ENCODE results near the gene CSTF2. TPM values are rescaled to one million over a fixed set of nuclear protein-coding genes. Genes with fewer than 3 reads are reported as not detected.
A peak's percentile ranks its signal among the peaks of the same experiment; 100 is the strongest.

The CSTF2 gene
- total RNA-seq, 1 experiment from 2014 or later: 46.7 TPM

- DNase-seq (ENCODE audit: low spot score): peak; percentile 15
- in situ Hi-C loops (cut with HindIII; ENCODE audit: low sequenced_read_pairs): no loop called here
Observed at GRCh38 chrX:100864657-100865391, 44.6 kb downstream of the CSTF2 start.

GRCh38 chrX:100868273-100868672 is 48.1 kb downstream of the CSTF2 start:
- in situ Hi-C loops (cut with HindIII; ENCODE audit: low sequenced_read_pairs): no loop called here

GRCh38 chrX:100870527-100870926 is 50.3 kb downstream of the CSTF2 start:
- in situ Hi-C loops (cut with HindIII; ENCODE audit: low sequenced_read_pairs): no loop called here
- DNase-seq (ENCODE audit: low spot score): no peak

More at GRCh38 chrX:100868273-100868672, 48.1 kb downstream of the CSTF2 start:
- no peak for DNase-seq (ENCODE audit: low spot score)

DNA sequence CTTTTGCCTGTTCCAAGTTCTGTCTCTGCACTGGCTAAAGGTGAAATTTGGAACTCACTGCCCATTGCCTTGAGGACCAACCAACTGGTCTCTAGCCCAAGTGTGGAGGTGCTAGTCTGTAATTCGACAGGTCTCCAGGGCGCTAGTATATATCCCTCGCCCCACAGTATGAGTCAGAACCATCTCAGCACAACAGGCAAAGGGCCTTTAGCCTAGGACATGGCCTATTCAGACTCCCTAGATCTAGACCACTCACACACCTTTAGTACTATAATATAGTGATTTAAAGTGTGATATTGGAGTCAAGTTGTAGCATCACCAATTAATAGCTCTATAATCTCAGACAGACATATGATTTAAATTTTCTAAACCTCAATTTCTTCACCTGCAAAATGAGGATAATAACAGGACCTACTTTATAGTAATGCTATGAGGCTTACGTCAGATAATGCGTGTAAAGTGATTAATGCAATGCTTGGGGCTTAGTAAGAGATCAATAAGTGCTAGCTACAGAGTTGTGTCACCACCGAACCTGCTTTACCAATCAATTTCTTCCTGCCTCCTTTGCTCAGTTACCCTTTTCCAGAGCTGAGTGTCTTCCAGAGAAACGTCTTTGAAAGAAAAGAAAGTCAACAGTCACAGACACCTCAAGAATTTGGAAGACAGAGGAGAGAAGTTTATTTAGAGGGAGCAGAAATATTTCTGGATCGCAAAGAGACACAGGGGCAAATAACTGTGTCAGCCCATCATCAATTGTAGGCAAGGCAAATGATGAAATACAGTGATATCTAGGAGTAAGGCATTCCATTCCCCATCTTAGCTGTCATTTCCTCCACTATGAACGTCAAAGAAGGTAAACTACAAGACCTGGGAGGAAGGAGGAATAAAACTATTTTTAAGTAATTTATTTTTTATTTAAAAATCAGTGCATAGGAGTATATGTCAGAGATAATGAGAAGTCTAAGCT is 51.7 kb downstream of the CSTF2 start:
- in situ Hi-C loops (cut with HindIII; ENCODE audit: low sequenced_read_pairs): no loop called here
- DNase-seq (ENCODE audit: low spot score): no peak

- DNase-seq (ENCODE audit: low spot score): no peak
- in situ Hi-C loops (cut with HindIII; ENCODE audit: low sequenced_read_pairs): no loop called here
Observed at GRCh38 chrX:100874325-100874724, 54.1 kb downstream of the CSTF2 start, which contains the start of gene NOX1. TSS of gene NOX1 (minus strand) at chrX:100874359. CDS start at chrX:100874139, 220 bp downstream.

DNA sequence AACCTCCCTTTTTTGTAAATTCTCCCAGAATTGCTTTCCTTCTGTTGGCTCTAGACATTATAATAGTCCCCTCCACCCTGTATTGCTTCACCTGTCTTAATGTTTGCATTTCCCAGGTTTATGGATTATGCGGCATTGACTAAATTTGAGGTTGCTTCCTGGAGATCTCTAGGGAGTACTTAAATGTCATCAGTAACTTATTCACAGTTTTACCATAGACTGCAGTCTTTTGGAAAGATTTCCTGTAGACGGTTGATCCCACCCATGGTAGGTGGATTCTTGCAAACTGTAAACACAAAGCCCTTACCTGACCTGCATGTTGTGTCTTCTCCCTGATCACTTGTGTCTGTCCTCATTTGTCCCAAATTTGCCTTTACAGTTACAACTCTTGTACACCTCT is 60.2 kb downstream of the CSTF2 start:
- DNase-seq (ENCODE audit: low spot score): no peak
- in situ Hi-C loops (cut with HindIII; ENCODE audit: low sequenced_read_pairs): no loop called here

GRCh38 chrX:100883654-100884053 is 63.5 kb downstream of the CSTF2 start:
- in situ Hi-C loops (cut with HindIII; ENCODE audit: low sequenced_read_pairs): no loop called here
- DNase-seq (ENCODE audit: low spot score): no peak

Other genes with a start within 250 kb of the CSTF2 start
- gene TNMD, start 235.5 kb upstream of the CSTF2 start, total RNA-seq (2014; rRNA removed; shearing (Covaris generic)): 3.6 TPM in 1 of 2 replicates, not detected in the other
- gene TSPAN6, start 183.6 kb upstream of the CSTF2 start, total RNA-seq (2014; rRNA removed; shearing (Covaris generic)): 110 and 111 TPM in 2 replicates
- gene SRPX2, start 176.2 kb upstream of the CSTF2 start, total RNA-seq (2014; rRNA removed; shearing (Covaris generic)): 11.3 and 13.4 TPM in 2 replicates
- gene SYTL4, start 88.3 kb upstream of the CSTF2 start, total RNA-seq (2014; rRNA removed; shearing (Covaris generic)): 0.37 and 0.86 TPM in 2 replicates
- gene NOX1, start 54.0 kb downstream of the CSTF2 start, total RNA-seq (2014; rRNA removed; shearing (Covaris generic)): not detected in 2 replicates
- not detected in 2 replicates for gene XKRX, start 108.5 kb downstream of the CSTF2 start, total RNA-seq (2014; rRNA removed; shearing (Covaris generic))
- gene ARL13A, start 149.3 kb downstream of the CSTF2 start, total RNA-seq (2014; rRNA removed; shearing (Covaris generic)): not detected in 2 replicates
- 14.2 and 21.8 TPM in 2 replicates for gene TRMT2B, start 231.7 kb downstream of the CSTF2 start, total RNA-seq (2014; rRNA removed; shearing (Covaris generic))

All from G401 (cell line).